ENCODE results near the gene FOXN3. TPM values are rescaled to one million over a fixed set of nuclear protein-coding genes. Genes with fewer than 3 reads are reported as not detected.

The FOXN3 gene
- total and polyA plus RNA-seq, 2 donors (not counting 3 experiments of a cell fraction or from before 2014, with no cell fraction given) = 16.9 to 41.8 TPM

- no peak overlapping the region for H3K4me3 ChIP-seq (replicated peaks in 1 of 3; ENCODE audit: insufficient read depth in 1 of 3, low read depth in 1 of 3, low read length in 3 of 3)
- FAIRE-seq (no peak), DNase-seq (ENCODE audit: low read depth, low spot score) (no peak)
- TF ChIP-seq MYC (IDR thresholded peaks at IDR 0.05; ENCODE audit: low read depth, low read length) (no peak), EZH2 (IDR thresholded peaks at IDR 0.05; ENCODE audit: borderline replicate concordance, low read depth, low read length, severe bottlenecking) (no peak), FOS (IDR thresholded peaks at IDR 0.05; ENCODE audit: borderline replicate concordance, insufficient read depth, low read length) (no peak), CTCF (IDR thresholded peaks at IDR 0.05; ENCODE audit: extremely low read depth in 1 of 2, insufficient read depth in 1 of 2, low read depth in 1 of 2, low read length in 2 of 2) (no peak), JUN (IDR thresholded peaks at IDR 0.05; ENCODE audit: borderline replicate concordance, insufficient read depth, insufficient read length, low read depth) (no peak), GATA2 (IDR thresholded peaks at IDR 0.05; ENCODE audit: insufficient read depth, insufficient read length, low read depth, low read length) (no peak), POLR2AphosphoS5 (IDR thresholded peaks at IDR 0.05; ENCODE audit: insufficient read depth, low read depth, low read length) (no peak), POLR2A (IDR thresholded peaks at IDR 0.05; ENCODE audit: low read depth, low read length) (no peak), MAX (IDR thresholded peaks at IDR 0.05; ENCODE audit: insufficient read depth, insufficient read length) (no peak)
- no peak overlapping the region for H3K4me2 ChIP-seq (ENCODE audit: insufficient read depth, low read length)
- no TSS peak for BruUV-seq (replicated peaks)
- H3K9me3 ChIP-seq (replicated peaks; ENCODE audit: control insufficient read depth, insufficient read depth, low read length) = no peaks in the 10 kb centered on the region
- no peak overlapping the region for H3K9ac ChIP-seq (replicated peaks; ENCODE audit: extremely low read depth, insufficient read depth, low read length)
- H3K27me3 ChIP-seq (ENCODE audit: control insufficient read depth in 2 of 2, insufficient read depth in 2 of 2, low read length in 2 of 2) = no peaks in the 10 kb centered on the region
- no peak overlapping the region for H2AFZ ChIP-seq (ENCODE audit: low read depth, low read length)
- H3K4me1 ChIP-seq (ENCODE audit: control insufficient read depth, extremely low read depth, insufficient read depth, low read length) = no peaks in the 10 kb centered on the region
- dilution Hi-C loops (cut with MboI; ENCODE audit: extremely low pct_ligation_motif_present, low sequenced_read_pairs) = no loop called here
- no peaks in the 10 kb centered on the region for H3K36me3 ChIP-seq (ENCODE audit: control insufficient read depth in 2 of 2, extremely low read depth in 1 of 2, insufficient read depth in 2 of 2, low read length in 2 of 2)
- ChIA-PET CTCF (no interaction called here), POLR2A (no interaction called here)
- intact Hi-C loops (cut with micrococcal nuclease) = loop anchor here (1.0 kb wide), 1 partner anchor 32 kb away; no protein-coding TSS in a partner anchor
- H4K20me1 ChIP-seq (replicated peaks; ENCODE audit: control insufficient read depth, extremely low read depth, insufficient read depth, low read length) = no peaks in the 10 kb centered on the region
- H3K79me2 ChIP-seq (ENCODE audit: control insufficient read depth, insufficient read depth, low read length) = no peaks in the 10 kb centered on the region
- H3K9me1 ChIP-seq (replicated peaks; ENCODE audit: control insufficient read depth, extremely low read depth, insufficient read depth, low read length) = no peaks in the 10 kb centered on the region
- no peak overlapping the region for H3K27ac ChIP-seq (ENCODE audit: insufficient read depth, low read depth, low read length)
These were observed 46.3 kb downstream of the FOXN3 start for GRCh38 chr14:89370781-89371180.
